HCT116 (cell line): Measurements from ENCODE around the gene BLCAP. TPM values are rescaled to one million over a fixed set of nuclear protein-coding genes. Genes with fewer than 3 reads are reported as not detected.

Source experiments
- ATAC-seq: fragments of 200-7000 bp; cut with Tn5 transposase; 2 replicates; pipeline ENCODE4 v1.9.1; 2020; ENCODE audit warnings: mild to moderate bottlenecking, moderate library complexity
- BruUV-seq: library from RNA; stranded (reverse); fragments of 400-500 nt; replicated peaks from 2 replicates; lab custom pipeline; 2021; lab: Mats Ljungman, UMichigan
- CTCF ChIA-PET: fragments of 300-600 bp; sonication (Branson Sonifier 250); formaldehyde crosslinking; loops from one replicate; lab custom pipeline; 2021; ENCODE audit warnings: antibody characterized with exemption; lab: Charles Lee
- POLR2A ChIA-PET: fragments of 300-600, 350-600 bp; sonication (Branson Sonifier 250); formaldehyde crosslinking; loops from one replicate; lab custom pipeline; 2021; ENCODE audit warnings: antibody characterized with exemption; lab: Charles Lee
- RAD21 ChIA-PET, 2 experiments: fragments of 300-600 bp; sonication (Branson Sonifier 250); formaldehyde crosslinking; loops; one replicate each; lab custom pipeline; 2023; ENCODE audit warnings: low total read pairs in 2 of 2; ENCODE audit not compliant: uncharacterized antibody in 2 of 2, unreplicated experiment in 2 of 2, low non-redundant PET in 1 of 2; lab: Charles Lee
- DNase-seq: peaks from one replicate; pipeline ENCODE4 v3.0.0-alpha.2; 2010; ENCODE audit warnings: low read depth, low spot score
- H2AFZ ChIP-seq: fragments of 200-600 bp; shearing (Covaris generic), sonication (generic); 2 replicates; pipeline ENCODE4 v1.6.1; 2017; ENCODE audit warnings: low read depth, mixed run types, mixed read lengths, antibody characterized with exemption, low read length; ENCODE audit not compliant: poor library complexity, severe bottlenecking
- H3K27ac ChIP-seq: 2 replicates; pipeline ENCODE4 v1.5.1; 2012; ENCODE audit warnings: low read depth, low read length
- H3K27me3 ChIP-seq: fragments of 200-600 bp; sonication (generic); 2 replicates; pipeline ENCODE4 v1.6.1; 2016; ENCODE audit warnings: mixed run types, low read length, mixed read lengths; ENCODE audit not compliant: insufficient read depth
- H3K36me3 ChIP-seq, 2 experiments: fragments of 200-500 bp in 1 of 2; fragments of 200-600 bp in 1 of 2; sonication (Bioruptor generic) in 1 of 2; sonication (generic) in 1 of 2; 2 replicates each; pipeline versions ENCODE4 v1.5.1 to v1.6.1; 2014 to 2016; ENCODE audit warnings: low read length in 2 of 2, inconsistent platforms in 1 of 2, mixed read lengths in 1 of 2, mixed run types in 1 of 2; ENCODE audit not compliant: insufficient read depth in 2 of 2, control insufficient read depth in 1 of 2
- H3K4me1 ChIP-seq, 2 experiments: fragments of 200-600 bp in 1 of 2; sonication (generic) in 1 of 2; 2 replicates each; pipeline versions ENCODE4 v1.5.1 to v1.6.1; 2012 to 2017; ENCODE audit warnings: low read length in 2 of 2, inconsistent platforms in 1 of 2, mild to moderate bottlenecking in 1 of 2, mixed read lengths in 1 of 2, mixed run types in 1 of 2, moderate library complexity in 1 of 2; ENCODE audit not compliant: insufficient read depth in 2 of 2, control insufficient read depth in 1 of 2
- H3K4me2 ChIP-seq: fragments of 200-600 bp; sonication (generic); 2 replicates; pipeline ENCODE4 v1.6.1; 2017; ENCODE audit warnings: mixed run types, low read length, mixed read lengths
- H3K4me3 ChIP-seq, 2 experiments: fragments of 200-600 bp in 1 of 2; sonication (generic) in 1 of 2; replicated peaks in 1 of 2; 2 replicates each; pipeline ENCODE4 v1.5.1; 2011 to 2016; ENCODE audit warnings: low read length in 2 of 2, control low read depth in 1 of 2, low read depth in 1 of 2, mild to moderate bottlenecking in 1 of 2, mixed read lengths in 1 of 2, mixed run types in 1 of 2
- H3K79me2 ChIP-seq: fragments of 200-600 bp; sonication (generic); 2 replicates; pipeline ENCODE4 v1.6.1; 2017; ENCODE audit warnings: mild to moderate bottlenecking, mixed run types, low read length, moderate library complexity, mixed read lengths; ENCODE audit not compliant: insufficient read depth
- H3K9ac ChIP-seq: fragments of 200-600 bp; sonication (generic); 2 replicates; pipeline ENCODE4 v1.6.1; 2016; ENCODE audit warnings: low read length, mixed read lengths
- H3K9me2 ChIP-seq: fragments of 200-600 bp; sonication (generic), shearing (Covaris generic); 2 replicates; pipeline ENCODE4 v1.6.1; 2017; ENCODE audit warnings: mixed run types, mild to moderate bottlenecking, moderate library complexity; ENCODE audit not compliant: insufficient read depth
- H3K9me3 ChIP-seq, 2 experiments: fragments of 200-500 bp in 1 of 2; fragments of 200-600 bp in 1 of 2; sonication (Bioruptor generic) in 1 of 2; sonication (generic) in 1 of 2; 2 replicates each; pipeline ENCODE4 v1.6.1; 2014 to 2017; ENCODE audit warnings: low read length in 2 of 2, mixed read lengths in 2 of 2, inconsistent platforms in 1 of 2, low read depth in 1 of 2, mild to moderate bottlenecking in 1 of 2, mixed run types in 1 of 2, moderate library complexity in 1 of 2; ENCODE audit not compliant: control insufficient read depth in 1 of 2, insufficient read depth in 1 of 2
- H4K20me1 ChIP-seq: fragments of 200-600 bp; sonication (generic), shearing (Covaris generic); 2 replicates; pipeline ENCODE4 v1.6.1; 2017; ENCODE audit warnings: mixed run types, mild to moderate bottlenecking, moderate library complexity; ENCODE audit not compliant: insufficient read depth
- ATF3 ChIP-seq: IDR thresholded peaks from 2 replicates; pipeline ENCODE4 v1.6.1; 2012
- CBX3 ChIP-seq: IDR thresholded peaks from 2 replicates; pipeline ENCODE4 v1.6.1; 2012; ENCODE audit warnings: low read depth
- CEBPB ChIP-seq: IDR thresholded peaks from 2 replicates; pipeline ENCODE4 v1.6.1; 2012; ENCODE audit warnings: low read depth
- CTCF ChIP-seq, 3 experiments: fragments of 200-600 bp in 1 of 3; sonication (generic) in 1 of 3; IDR thresholded peaks in 2 of 3; conservative IDR thresholded peaks in 1 of 3; 2 replicates each; pipeline ENCODE4 v1.5.1; 2012 to 2017; ENCODE audit warnings: low read depth in 2 of 3, low read length in 2 of 3, antibody characterized with exemption in 1 of 3, borderline replicate concordance in 1 of 3, control low read depth in 1 of 3, mild to moderate bottlenecking in 1 of 3, mixed read lengths in 1 of 3, mixed run types in 1 of 3, moderate library complexity in 1 of 3; ENCODE audit not compliant: insufficient read depth in 1 of 3
- EZH2 ChIP-seq: fragments of 200-600 bp; sonication (generic); IDR thresholded peaks from 2 replicates; pipeline ENCODE4 v1.6.1; 2017; ENCODE audit warnings: antibody characterized with exemption, mixed run types
- FOSL1 ChIP-seq: IDR thresholded peaks from 2 replicates; pipeline ENCODE4 v1.6.1; 2012; ENCODE audit warnings: low read depth
- POLR2A ChIP-seq: IDR thresholded peaks from 2 replicates; pipeline ENCODE4 v1.7.0; 2011; ENCODE audit warnings: borderline replicate concordance; ENCODE audit not compliant: insufficient read depth, insufficient read length; ENCODE audit errors: extremely low read depth
- POLR2AphosphoS5 ChIP-seq: IDR thresholded peaks from 2 replicates; pipeline ENCODE4 v1.6.1; 2011; ENCODE audit warnings: mild to moderate bottlenecking, low read depth, low read length, moderate library complexity
- RAD21 ChIP-seq: IDR thresholded peaks from 2 replicates; pipeline ENCODE4 v1.6.1; 2012; ENCODE audit warnings: low read depth, mild to moderate bottlenecking
- SIN3A ChIP-seq: IDR thresholded peaks from 2 replicates; pipeline ENCODE4 v1.6.1; 2012; ENCODE audit warnings: low read depth
- SP1 ChIP-seq: IDR thresholded peaks from 2 replicates; pipeline ENCODE4 v1.6.1; 2012; ENCODE audit warnings: low read depth
- SRF ChIP-seq: IDR thresholded peaks from 2 replicates; pipeline ENCODE4 v1.6.1; 2012; ENCODE audit warnings: low read depth
- TCF7L2 ChIP-seq: IDR thresholded peaks from 2 replicates; pipeline ENCODE4 v1.7.0; 2011; ENCODE audit warnings: borderline replicate concordance, inconsistent platforms; ENCODE audit not compliant: insufficient read depth, insufficient read length; ENCODE audit errors: extremely low read depth
- YY1 ChIP-seq: IDR thresholded peaks from 2 replicates; pipeline ENCODE4 v1.6.1; 2011; ENCODE audit warnings: low read length, low read depth, moderate library complexity, mild to moderate bottlenecking; ENCODE audit not compliant: insufficient replicate concordance; ENCODE audit errors: extremely low read depth
- ZBTB33 ChIP-seq: IDR thresholded peaks from 2 replicates; pipeline ENCODE4 v1.6.1; 2011; ENCODE audit warnings: mild to moderate bottlenecking, low read length, moderate library complexity; ENCODE audit not compliant: insufficient replicate concordance; ENCODE audit errors: extremely low read depth
- ZFX ChIP-seq: fragments of 450-650 bp; IDR thresholded peaks from 2 replicates; pipeline ENCODE4 v1.6.1; 2017
- intact Hi-C: fragments of 100-400 bp; cut with micrococcal nuclease; formaldehyde crosslinking; loops from 2 replicates; pipeline ENCODE4 v1.10.0; 2022
- total RNA-seq: library from RNA; stranded (reverse); gene quantifications from one replicate; pipeline ENCODE4 v1.2.1, GENCODE V29; 2021; ENCODE audit not compliant: unreplicated experiment

BLCAP gene
- total RNA-seq, 1 experiment from 2014 or later: 27.5 TPM

- no peak for DNase-seq
- Histone ChIP-seq H3K36me3 (no peaks in the 10 kb centered on the region), H3K27me3 (peaks cover 32% of the 10 kb centered on the region; the same call in 1 of the 2 replicates), H3K9ac (no peak overlapping the region), H3K9me3 (no peaks in the 10 kb centered on the region), H3K4me3 (no peak overlapping the region), H3K4me1 (no peaks in the 10 kb centered on the region), H3K9me2 (no peaks in the 10 kb centered on the region), H3K27ac (no peak overlapping the region), H3K79me2 (no peaks in the 10 kb centered on the region), H4K20me1 (no peaks in the 10 kb centered on the region), H2AFZ (no peak overlapping the region), H3K4me2 (no peak overlapping the region)
- no peak for ATAC-seq
- no TSS peak for BruUV-seq
- ChIA-PET RAD21 (no interaction called here), POLR2A (no interaction called here), CTCF (no interaction called here)
- intact Hi-C loops: no loop called here
- TF ChIP-seq FOSL1: no peak
- TF ChIP-seq YY1: no peak
- no peak for TF ChIP-seq POLR2A
- TF ChIP-seq CBX3: no peak
- no peak for TF ChIP-seq SIN3A
- TF ChIP-seq RAD21: no peak
- TF ChIP-seq CTCF (IDR thresholded peaks at IDR 0.05 in 2 of 3, conservative IDR thresholded peaks at IDR 0.05 in 1 of 3; ENCODE audit: borderline replicate concordance in 1 of 3, insufficient read depth in 1 of 3, low read depth in 2 of 3, low read length in 2 of 3): no peak
- TF ChIP-seq ZBTB33: no peak
- no peak for TF ChIP-seq CEBPB
- TF ChIP-seq EZH2: no peak
- TF ChIP-seq SP1: no peak
- no peak for TF ChIP-seq TCF7L2
- no peak for TF ChIP-seq SRF
- no peak for TF ChIP-seq ZFX
- no peak for TF ChIP-seq POLR2AphosphoS5
- no peak for TF ChIP-seq ATF3
Observed at GRCh38 chr20:37575884-37576283, 48.2 kb upstream of the BLCAP start.
